HepG2 (cell line): Measurements from ENCODE around the gene XRCC5. TPM values are rescaled to one million over a fixed set of nuclear protein-coding genes. Genes with fewer than 3 reads are reported as not detected.
A peak's percentile ranks its signal among the peaks of the same experiment; 100 is the strongest.

Experiments
- ATAC-seq: fragments of 200-7000 bp; cut with Tn5 transposase; 3 replicates; pipeline ENCODE4 v1.9.1; 2020; ENCODE audit warnings: mild to moderate bottlenecking, moderate library complexity
- BruUV-seq: library from RNA; stranded (reverse); fragments of 400-500 nt; replicated peaks from 2 replicates; lab custom pipeline; 2021; lab: Mats Ljungman, UMichigan
- CTCF ChIA-PET: fragments of 300-600 bp; formaldehyde crosslinking; extraction: SDS; loops from one replicate; lab custom pipeline; 2021; ENCODE audit warnings: low total read pairs, inconsistent platforms, low intra/inter-chr PET ratio; lab: Yijun Ruan, JAX
- POLR2A ChIA-PET: fragments of 350-600 bp; sonication (Branson Sonifier 250); formaldehyde crosslinking; loops from one replicate; lab custom pipeline; 2020; ENCODE audit warnings: antibody characterized with exemption, inconsistent platforms; lab: Yijun Ruan, JAX
- DNase-seq: peaks from one replicate; pipeline ENCODE4 v3.0.0-alpha.2; 2015; ENCODE audit warnings: low spot score
- FAIRE-seq: peaks from 3 replicates; lab custom pipeline; 2011; peaks lifted over from hg19 to GRCh38; lab: Jason Lieb, UNC
- H2AFZ ChIP-seq: one replicate; pipeline ENCODE4 v1.6.1; 2011; ENCODE audit warnings: low read length, inconsistent platforms
- H3K27ac ChIP-seq: fragments of 300-600 bp; 3 replicates; pipeline ENCODE4 v1.8.0; 2011; ENCODE audit warnings: mixed run types, mild to moderate bottlenecking, mixed read lengths, low read length, inconsistent platforms; ENCODE audit not compliant: insufficient read depth; ENCODE audit errors: extremely low read length
- H3K27me3 ChIP-seq, 2 experiments: fragments of 200-600 bp in 1 of 2; 2 replicates in 1 of 2; 3 replicates in 1 of 2; pipeline versions ENCODE4 v1.6.0 to v1.8.0; 2011; ENCODE audit warnings: low read length in 2 of 2, mild to moderate bottlenecking in 2 of 2, moderate library complexity in 2 of 2, inconsistent platforms in 1 of 2; ENCODE audit not compliant: insufficient read depth in 2 of 2, control insufficient read depth in 1 of 2
- H3K36me3 ChIP-seq, 2 experiments: fragments of 200-600 bp in 1 of 2; replicated peaks in 1 of 2; 2 replicates in 1 of 2; 3 replicates in 1 of 2; pipeline versions ENCODE4 v1.5.1 to v1.8.0; 2011; ENCODE audit warnings: low read length in 2 of 2, inconsistent platforms in 1 of 2; ENCODE audit not compliant: insufficient read depth in 2 of 2, control insufficient read depth in 1 of 2
- H3K4me1 ChIP-seq: 2 replicates; pipeline ENCODE4 v1.5.1; 2012; ENCODE audit warnings: low read length, inconsistent platforms; ENCODE audit not compliant: insufficient read depth
- H3K4me2 ChIP-seq: 2 replicates; pipeline ENCODE4 v1.6.0; 2011; ENCODE audit warnings: low read depth, low read length, inconsistent platforms
- H3K4me3 ChIP-seq, 3 experiments: fragments of 200-600 bp in 1 of 3; sonication (generic), shearing (Covaris generic) in 1 of 3; replicated peaks in 1 of 3; 2 replicates each; pipeline ENCODE4 v1.5.1; 2011 to 2016; ENCODE audit warnings: low read length in 3 of 3, inconsistent platforms in 2 of 3, low read depth in 2 of 3, mild to moderate bottlenecking in 2 of 3, control low read depth in 1 of 3, mixed read lengths in 1 of 3; ENCODE audit not compliant: insufficient read depth in 1 of 3
- H3K79me2 ChIP-seq: one replicate; pipeline ENCODE4 v1.6.1; 2011; ENCODE audit warnings: low read length, inconsistent platforms; ENCODE audit not compliant: insufficient read depth
- H3K9ac ChIP-seq: 2 replicates; pipeline ENCODE4 v1.6.0; 2011; ENCODE audit warnings: mild to moderate bottlenecking, low read depth, low read length, inconsistent platforms; ENCODE audit not compliant: insufficient read depth
- H3K9me3 ChIP-seq: 2 replicates; pipeline ENCODE4 v1.5.1; 2012; ENCODE audit warnings: mild to moderate bottlenecking, low read length
- H4K20me1 ChIP-seq: 2 replicates; pipeline ENCODE4 v1.6.0; 2011; ENCODE audit warnings: inconsistent platforms, mild to moderate bottlenecking, low read length, moderate library complexity; ENCODE audit not compliant: insufficient read depth
- FOXC1 ChIP-seq: sonication (generic); formaldehyde crosslinking; IDR thresholded peaks from 2 replicates; pipeline ENCODE4 v1.8.0; 2022; ENCODE audit warnings: mild to moderate bottlenecking, missing genetic modification reagents, borderline replicate concordance
- MAFG ChIP-seq: sonication (generic); formaldehyde crosslinking; IDR thresholded peaks from 2 replicates; pipeline ENCODE4 v1.5.1; 2020; ENCODE audit warnings: mild to moderate bottlenecking, missing genetic modification reagents
- SP140L ChIP-seq: sonication (generic); formaldehyde crosslinking; IDR thresholded peaks from 2 replicates; pipeline ENCODE4 v1.4.0; 2020; ENCODE audit warnings: missing genetic modification reagents, borderline replicate concordance
- WIZ ChIP-seq: sonication (generic); formaldehyde crosslinking; IDR thresholded peaks from 2 replicates; pipeline ENCODE4 v1.5.1; 2020; ENCODE audit warnings: mild to moderate bottlenecking, missing genetic modification reagents
- ZFP41 ChIP-seq: sonication (generic); formaldehyde crosslinking; IDR thresholded peaks from 2 replicates; pipeline ENCODE4 v1.4.0; 2020; ENCODE audit warnings: mild to moderate bottlenecking, missing genetic modification reagents, borderline replicate concordance
- ZNF180 ChIP-seq: sonication (generic); formaldehyde crosslinking; IDR thresholded peaks from 2 replicates; pipeline ENCODE4 v1.4.0; 2020; ENCODE audit warnings: low read depth, missing genetic modification reagents, borderline replicate concordance
- ZNF768 ChIP-seq: sonication (generic); formaldehyde crosslinking; IDR thresholded peaks from 2 replicates; pipeline ENCODE4 v1.4.0; 2020; ENCODE audit warnings: missing genetic modification reagents
- ZNF776 ChIP-seq: sonication (generic); formaldehyde crosslinking; IDR thresholded peaks from 2 replicates; pipeline ENCODE4 v1.4.0; 2020; ENCODE audit warnings: mild to moderate bottlenecking, missing genetic modification reagents
- WGBS: methylation state at CpG from one replicate; pipeline ENCODE4 v1.1.6; 2017; ENCODE audit warnings: low lambda C conversion rate; 5-methylcytosine and 5-hydroxymethylcytosine counted together
- in situ Hi-C: cut with HindIII; loops from 2 replicates; pipeline ENCODE4 v1.10.0; 2017; ENCODE audit warnings: low pct_unique_long_range_greater_than_20kb; ENCODE audit not compliant: extremely low pct_ligation_motif_present
- intact Hi-C: fragments of 100-400 bp; cut with micrococcal nuclease; formaldehyde crosslinking; loops from one replicate; pipeline ENCODE4 v1.10.0; 2022; ENCODE audit not compliant: unreplicated experiment
- polyA plus RNA-seq, 8 experiments: library from polyadenylated mRNA; depleted of rRNA in 3 of 8; stranded (reverse) in 7 of 8; unstranded in 1 of 8; fragments of >200 nt; fragmentation: Illumina TruSeq in 4 of 8; extraction: Trizol in 4 of 8; gene quantifications; 2 replicates each; pipeline versions ENCODE4 v1.2.1 to v1.2.3, GENCODE V29; 2011 to 2016; ENCODE audit warnings: low read depth in 4 of 8, missing spikeins in 1 of 8, mixed read lengths in 1 of 8; ENCODE audit not compliant: insufficient read depth in 1 of 8
- total RNA-seq, 5 experiments: library from RNA; depleted of rRNA; stranded (reverse); fragments of >200 nt; fragmentation: Illumina TruSeq; extraction: Trizol; gene quantifications; 2 replicates each; pipeline ENCODE4 v1.2.3, GENCODE V29; 2016; ENCODE audit warnings: low read depth in 1 of 5
- TF ChIP-seq, protein P1 (sequence below): sonication (generic); formaldehyde crosslinking; IDR thresholded peaks from 2 replicates; pipeline ENCODE4 v1.4.0; 2020; ENCODE audit warnings: missing genetic modification reagents, borderline replicate concordance
- TF ChIP-seq, protein P2 (sequence below): IDR thresholded peaks from 2 replicates; pipeline ENCODE4 v1.6.1; 2012; ENCODE audit warnings: low read depth, low read length, improper control_type of control experiment

Gene XRCC5
- total and polyA plus RNA-seq, 2 of the 13 experiments (the other 11 are each of a cell fraction or from before 2014, with no cell fraction given) = 264 to 454 TPM

DNA sequence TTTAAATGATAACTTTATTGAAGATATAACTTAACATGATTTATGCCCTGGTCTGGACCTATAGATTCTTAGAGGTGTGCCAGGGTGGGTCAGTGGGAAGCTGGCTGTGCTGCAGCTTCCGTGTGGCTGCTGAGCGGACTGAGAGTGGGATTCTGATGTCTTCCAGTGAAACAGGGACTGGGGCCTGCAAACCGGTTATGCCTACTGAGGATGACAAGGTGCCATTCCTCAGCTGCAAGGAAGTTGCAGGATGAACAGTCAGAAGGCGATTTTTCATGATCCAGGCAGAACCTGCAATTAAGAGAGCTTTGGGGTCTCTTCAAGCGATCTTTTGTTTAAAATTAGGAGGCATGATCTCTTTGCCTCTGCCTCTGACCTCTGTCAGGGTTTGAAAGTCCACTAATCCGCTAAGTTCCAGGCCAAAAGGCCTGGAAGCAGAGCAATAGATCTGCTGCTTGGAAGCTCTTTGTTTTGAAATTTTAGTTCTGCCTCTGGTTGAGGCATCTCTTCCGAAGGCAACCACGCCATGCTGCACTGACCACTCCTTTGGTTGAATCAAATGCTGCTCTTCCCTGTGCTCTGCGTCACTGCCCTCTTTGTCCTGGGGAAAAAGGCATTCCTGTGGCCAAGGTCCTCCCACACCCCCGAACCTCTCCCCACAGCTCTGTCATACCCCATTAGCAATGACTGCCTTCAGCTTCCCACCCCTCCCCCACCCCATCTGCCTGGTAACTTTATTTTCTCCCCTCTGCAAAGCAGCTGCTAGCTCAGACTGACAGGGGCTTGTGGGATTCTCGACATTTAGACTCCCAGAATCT is 25.5 kb upstream of the XRCC5 start (continued):
- TF ChIP-seq, protein P1, sequence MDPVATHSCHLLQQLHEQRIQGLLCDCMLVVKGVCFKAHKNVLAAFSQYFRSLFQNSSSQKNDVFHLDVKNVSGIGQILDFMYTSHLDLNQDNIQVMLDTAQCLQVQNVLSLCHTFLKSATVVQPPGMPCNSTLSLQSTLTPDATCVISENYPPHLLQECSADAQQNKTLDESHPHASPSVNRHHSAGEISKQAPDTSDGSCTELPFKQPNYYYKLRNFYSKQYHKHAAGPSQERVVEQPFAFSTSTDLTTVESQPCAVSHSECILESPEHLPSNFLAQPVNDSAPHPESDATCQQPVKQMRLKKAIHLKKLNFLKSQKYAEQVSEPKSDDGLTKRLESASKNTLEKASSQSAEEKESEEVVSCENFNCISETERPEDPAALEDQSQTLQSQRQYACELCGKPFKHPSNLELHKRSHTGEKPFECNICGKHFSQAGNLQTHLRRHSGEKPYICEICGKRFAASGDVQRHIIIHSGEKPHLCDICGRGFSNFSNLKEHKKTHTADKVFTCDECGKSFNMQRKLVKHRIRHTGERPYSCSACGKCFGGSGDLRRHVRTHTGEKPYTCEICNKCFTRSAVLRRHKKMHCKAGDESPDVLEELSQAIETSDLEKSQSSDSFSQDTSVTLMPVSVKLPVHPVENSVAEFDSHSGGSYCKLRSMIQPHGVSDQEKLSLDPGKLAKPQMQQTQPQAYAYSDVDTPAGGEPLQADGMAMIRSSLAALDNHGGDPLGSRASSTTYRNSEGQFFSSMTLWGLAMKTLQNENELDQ = no peak
- TF ChIP-seq ZFP41 = no peak
- no peak for TF ChIP-seq MAFG (CRISPR knock-in tag)
- TF ChIP-seq ZNF180 (CRISPR knock-in tag) = no peak
- no peak for TF ChIP-seq ZNF776 (CRISPR knock-in tag)
- no peak for TF ChIP-seq ZNF768
- TF ChIP-seq SP140L = no peak
- no peak for TF ChIP-seq FOXC1 (CRISPR knock-in tag)

DNA sequence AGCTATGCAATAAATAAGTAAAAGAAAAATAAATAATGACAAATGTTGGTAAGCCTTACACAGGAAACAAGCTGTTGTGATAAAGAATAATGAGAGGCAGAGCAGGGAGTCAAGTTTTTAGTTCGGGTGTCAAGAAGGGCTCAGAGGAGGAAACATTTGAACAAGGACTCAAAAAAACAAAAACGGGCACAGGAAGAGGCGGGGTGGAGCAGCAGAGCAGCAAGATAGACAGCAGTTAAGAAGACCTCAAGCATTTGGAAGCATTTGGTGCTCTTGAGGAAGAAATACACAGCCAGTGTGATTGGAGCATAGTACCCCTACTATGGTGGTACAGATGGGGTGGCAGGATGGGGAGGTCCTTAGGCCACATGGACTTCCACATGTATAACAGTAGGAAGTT is 24.6 kb upstream of the XRCC5 start:
- no peaks in the 10 kb centered on the region; a peak in 1 of 5 replicates for H3K36me3 ChIP-seq
- in situ Hi-C loops = no loop called here
- no peak overlapping the region for H2AFZ ChIP-seq
- H3K4me1 ChIP-seq = peaks cover 59% of the 10 kb centered on the region
- H3K4me3 ChIP-seq = peak overlapping the region in 2 of 3 experiments; percentile 45 to 100; a peak in 2 of 6 replicates
- H3K27ac ChIP-seq = peak overlapping the region; percentile 67
- no peaks in the 10 kb centered on the region; a peak in 2 of 5 replicates for H3K27me3 ChIP-seq
- H3K9ac ChIP-seq = peak overlapping the region; percentile 68; the same call in 1 of the 2 replicates
- peak overlapping the region; percentile 97 for H3K4me2 ChIP-seq
- ATAC-seq (no peak), DNase-seq (no peak), FAIRE-seq (no peak)
- 76% methylated on average over 3 of the region's 3 CpGs for WGBS
- H4K20me1 ChIP-seq = no peaks in the 10 kb centered on the region
- intact Hi-C loops = loop anchor here (1.0 kb wide), 2 partner anchors 21 to 25 kb away; partner anchors contain the start of gene XRCC5
- H3K9me3 ChIP-seq = no peaks in the 10 kb centered on the region
- H3K79me2 ChIP-seq = peaks cover 32% of the 10 kb centered on the region
- BruUV-seq = no TSS peak
- ChIA-PET POLR2A (interaction anchor here (1.2 to 5.3 kb wide), 5 partner anchors 8 to 30 kb away, joined by 3 to 131 read pairs (median 7); partner anchors contain the start of gene XRCC5), CTCF (no interaction called here)
- TF ChIP-seq, protein P2, sequence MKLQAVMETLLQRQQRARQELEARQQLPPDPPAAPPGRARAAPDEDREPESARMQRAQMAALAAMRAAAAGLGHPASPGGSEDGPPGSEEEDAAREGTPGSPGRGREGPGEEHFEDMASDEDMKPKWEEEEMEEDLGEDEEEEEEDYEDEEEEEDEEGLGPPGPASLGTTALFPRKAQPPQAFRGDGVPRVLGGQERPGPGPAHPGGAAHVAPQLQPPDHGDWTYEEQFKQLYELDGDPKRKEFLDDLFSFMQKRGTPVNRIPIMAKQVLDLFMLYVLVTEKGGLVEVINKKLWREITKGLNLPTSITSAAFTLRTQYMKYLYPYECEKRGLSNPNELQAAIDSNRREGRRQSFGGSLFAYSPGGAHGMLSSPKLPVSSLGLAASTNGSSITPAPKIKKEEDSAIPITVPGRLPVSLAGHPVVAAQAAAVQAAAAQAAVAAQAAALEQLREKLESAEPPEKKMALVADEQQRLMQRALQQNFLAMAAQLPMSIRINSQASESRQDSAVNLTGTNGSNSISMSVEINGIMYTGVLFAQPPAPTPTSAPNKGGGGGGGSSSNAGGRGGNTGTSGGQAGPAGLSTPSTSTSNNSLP = no peak
- TF ChIP-seq WIZ (CRISPR knock-in tag) = no peak
